WTC11 (cell line): ENCODE data around the gene TSKU. TPM values are rescaled to one million over a fixed set of nuclear protein-coding genes. Genes with fewer than 3 reads are reported as not detected.

Experiments
- ATAC-seq: fragments of 200-7000 bp; cut with Tn5 transposase; 2 replicates; pipeline ENCODE4 v1.10.0; 2021; ENCODE audit warnings: mild to moderate bottlenecking, moderate library complexity
- CTCF ChIA-PET: fragments of 300-600 bp; sonication (Branson Sonifier 250); formaldehyde crosslinking; loops from one replicate; lab custom pipeline; 2021; ENCODE audit warnings: antibody characterized with exemption; lab: Charles Lee
- POLR2A ChIA-PET: fragments of 350-600 bp; sonication (Branson Sonifier 250); formaldehyde crosslinking; loops from one replicate; lab custom pipeline; 2021; ENCODE audit warnings: antibody characterized with exemption; lab: Charles Lee
- DNase-seq: peaks from one replicate; pipeline ENCODE4 v3.0.0; 2021; ENCODE audit warnings: low spot score
- H3K27ac Mint-ChIP-seq: 2 replicates; pipeline ENCODE4 v1.8.0; 2021; ENCODE audit warnings: mixed read lengths
- H3K27me3 Mint-ChIP-seq: 2 replicates; pipeline ENCODE4 v1.8.0; 2021; ENCODE audit warnings: low read depth, mild to moderate bottlenecking, moderate library complexity, mixed read lengths
- H3K36me3 Mint-ChIP-seq: 2 replicates; pipeline ENCODE4 v1.8.0; 2021; ENCODE audit warnings: mixed read lengths
- H3K4me1 Mint-ChIP-seq: 2 replicates; pipeline ENCODE4 v1.8.0; 2022; ENCODE audit warnings: mixed read lengths
- H3K4me3 Mint-ChIP-seq: 2 replicates; pipeline ENCODE4 v1.8.0; 2021; ENCODE audit warnings: mild to moderate bottlenecking, moderate library complexity, mixed read lengths
- H3K9me3 Mint-ChIP-seq: 2 replicates; pipeline ENCODE4 v1.8.0; 2021; ENCODE audit warnings: mixed read lengths
- CREB1 ChIP-seq: sonication (generic); formaldehyde crosslinking; IDR thresholded peaks from 2 replicates; pipeline ENCODE4 v1.8.0; 2023; ENCODE audit warnings: mild to moderate bottlenecking, missing genetic modification reagents
- ELF4 ChIP-seq: sonication (generic); formaldehyde crosslinking; IDR thresholded peaks from 2 replicates; pipeline ENCODE4 v1.8.1; 2022; ENCODE audit warnings: low read depth, mild to moderate bottlenecking, moderate library complexity, missing genetic modification reagents
- FOXJ3 ChIP-seq: sonication (generic); formaldehyde crosslinking; IDR thresholded peaks from 2 replicates; pipeline ENCODE4 v1.9.0; 2021; ENCODE audit warnings: missing genetic modification reagents, mild to moderate bottlenecking, borderline replicate concordance
- GRHL2 ChIP-seq: fragments of 250-450 bp; sonication (Bioruptor Pico); IDR thresholded peaks from 2 replicates; pipeline ENCODE4 v1.8.0; 2022; ENCODE audit warnings: mild to moderate bottlenecking, moderate library complexity; ENCODE audit not compliant: insufficient replicate concordance, severe bottlenecking
- IRF2 ChIP-seq: sonication (generic); formaldehyde crosslinking; IDR thresholded peaks from 2 replicates; pipeline ENCODE4 v1.8.0; 2022; ENCODE audit warnings: low read depth, missing genetic modification reagents, borderline replicate concordance
- KAT7 ChIP-seq: sonication (generic); formaldehyde crosslinking; IDR thresholded peaks from 2 replicates; pipeline ENCODE4 v1.8.1; 2023; ENCODE audit warnings: missing genetic modification reagents, mild to moderate bottlenecking, borderline replicate concordance
- NR2C2 ChIP-seq: sonication (generic); formaldehyde crosslinking; IDR thresholded peaks from 2 replicates; pipeline ENCODE4 v1.8.0; 2022; ENCODE audit warnings: mild to moderate bottlenecking, missing genetic modification reagents
- PRRX2 ChIP-seq: fragments of 250-450 bp; sonication (Bioruptor Pico); IDR thresholded peaks from 2 replicates; pipeline ENCODE4 v1.8.0; 2021; ENCODE audit warnings: mild to moderate bottlenecking
- SOX15 ChIP-seq: fragments of 250-450 bp; sonication (Bioruptor Pico); IDR thresholded peaks from 2 replicates; pipeline ENCODE4 v1.9.0; 2021; ENCODE audit warnings: mild to moderate bottlenecking
- SP1 ChIP-seq: sonication (generic); formaldehyde crosslinking; conservative IDR thresholded peaks from 2 replicates; pipeline ENCODE4 v1.8.1; 2022; ENCODE audit warnings: missing genetic modification reagents
- TEAD4 ChIP-seq: sonication (generic); formaldehyde crosslinking; IDR thresholded peaks from 2 replicates; pipeline ENCODE4 v1.8.0; 2022; ENCODE audit warnings: mild to moderate bottlenecking, missing genetic modification reagents
- total RNA-seq: library from RNA; stranded (reverse); gene quantifications from 3 replicates; pipeline ENCODE4 v1.2.3, GENCODE V29; 2021
- TF ChIP-seq, protein P1 (sequence below): sonication (generic); formaldehyde crosslinking; IDR thresholded peaks from 2 replicates; pipeline ENCODE4 v1.8.1; 2022; ENCODE audit warnings: low read depth, missing genetic modification reagents, borderline replicate concordance
- TF ChIP-seq, protein P2 (sequence below): sonication (generic); formaldehyde crosslinking; IDR thresholded peaks from 2 replicates; pipeline ENCODE4 v1.8.1; 2022; ENCODE audit warnings: mild to moderate bottlenecking, moderate library complexity, missing genetic modification reagents
- TF ChIP-seq, protein P3 (sequence below): sonication (generic); formaldehyde crosslinking; IDR thresholded peaks from 2 replicates; pipeline ENCODE4 v1.8.0; 2023; ENCODE audit warnings: missing genetic modification reagents, mild to moderate bottlenecking, borderline replicate concordance

The TSKU gene
- total RNA-seq, 1 experiment from 2014 or later: 30.3 TPM

DNA sequence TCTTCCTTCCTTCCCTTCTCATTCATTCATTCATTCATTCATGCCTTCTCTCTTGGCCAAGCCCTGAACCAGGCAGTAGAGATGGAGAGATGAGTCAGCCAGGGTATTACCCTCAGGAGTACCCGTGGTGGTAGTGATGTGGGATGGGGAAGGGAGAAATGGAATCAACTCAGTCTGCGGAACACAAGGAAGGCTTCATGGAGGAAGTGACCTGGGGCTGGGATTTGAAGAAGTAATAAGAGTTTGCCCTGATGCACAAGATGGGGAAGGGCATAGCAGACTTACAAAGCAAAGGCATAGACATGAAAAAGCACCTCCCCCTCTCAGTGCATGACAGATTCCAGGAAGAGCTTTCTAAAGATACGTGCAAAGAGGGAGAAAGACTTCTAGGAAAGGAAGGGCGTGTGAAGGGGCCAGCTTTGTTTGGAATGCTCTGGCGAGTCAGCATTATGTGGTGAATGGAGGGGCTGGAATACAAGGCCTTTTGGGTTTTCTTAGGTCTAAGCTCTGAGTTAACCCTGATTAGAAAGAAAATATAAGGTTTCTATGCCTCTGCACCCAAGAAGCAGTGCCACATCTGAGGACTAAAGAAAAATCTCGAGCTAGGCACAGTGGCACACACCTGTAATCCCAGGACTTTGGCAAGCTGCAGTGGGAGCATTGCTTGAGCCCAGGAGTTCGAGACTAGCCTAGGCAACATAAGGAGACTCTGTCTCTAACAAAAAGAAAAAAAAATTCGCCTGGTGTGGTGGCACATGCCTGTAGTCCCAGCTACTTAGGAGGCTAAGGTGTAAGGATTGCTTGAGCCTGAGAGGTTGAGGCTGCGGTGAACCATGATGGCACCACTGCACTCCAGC, 41.2 kb downstream of the TSKU start:
- no peak overlapping the region for H3K4me3 Mint-ChIP-seq
- ChIA-PET POLR2A (interaction anchor here (0.5 kb wide), 1 partner anchor 219 kb away, joined by 5 read pairs; no protein-coding TSS in a partner anchor), CTCF (interaction anchor here (0.7 to 2.4 kb wide), 8 partner anchors 14 to 267 kb away, joined by 3 to 11 read pairs (median 4); no protein-coding TSS in a partner anchor)
- H3K27me3 Mint-ChIP-seq: no peaks in the 10 kb centered on the region
- H3K27ac Mint-ChIP-seq: no peak overlapping the region
- TF ChIP-seq KAT7 (CRISPR knock-in tag) (no peak), FOXJ3 (no peak), ELF4 (CRISPR knock-in tag) (no peak), SOX15 (no peak)
- TF ChIP-seq, protein P1, sequence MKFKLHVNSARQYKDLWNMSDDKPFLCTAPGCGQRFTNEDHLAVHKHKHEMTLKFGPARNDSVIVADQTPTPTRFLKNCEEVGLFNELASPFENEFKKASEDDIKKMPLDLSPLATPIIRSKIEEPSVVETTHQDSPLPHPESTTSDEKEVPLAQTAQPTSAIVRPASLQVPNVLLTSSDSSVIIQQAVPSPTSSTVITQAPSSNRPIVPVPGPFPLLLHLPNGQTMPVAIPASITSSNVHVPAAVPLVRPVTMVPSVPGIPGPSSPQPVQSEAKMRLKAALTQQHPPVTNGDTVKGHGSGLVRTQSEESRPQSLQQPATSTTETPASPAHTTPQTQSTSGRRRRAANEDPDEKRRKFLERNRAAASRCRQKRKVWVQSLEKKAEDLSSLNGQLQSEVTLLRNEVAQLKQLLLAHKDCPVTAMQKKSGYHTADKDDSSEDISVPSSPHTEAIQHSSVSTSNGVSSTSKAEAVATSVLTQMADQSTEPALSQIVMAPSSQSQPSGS: no peak
- ATAC-seq (peak; percentile 37), DNase-seq (no peak)
- peaks cover 22% of the 10 kb centered on the region for H3K36me3 Mint-ChIP-seq
- H3K9me3 Mint-ChIP-seq: peaks cover 24% of the 10 kb centered on the region
- peaks cover 15% of the 10 kb centered on the region for H3K4me1 Mint-ChIP-seq

DNA sequence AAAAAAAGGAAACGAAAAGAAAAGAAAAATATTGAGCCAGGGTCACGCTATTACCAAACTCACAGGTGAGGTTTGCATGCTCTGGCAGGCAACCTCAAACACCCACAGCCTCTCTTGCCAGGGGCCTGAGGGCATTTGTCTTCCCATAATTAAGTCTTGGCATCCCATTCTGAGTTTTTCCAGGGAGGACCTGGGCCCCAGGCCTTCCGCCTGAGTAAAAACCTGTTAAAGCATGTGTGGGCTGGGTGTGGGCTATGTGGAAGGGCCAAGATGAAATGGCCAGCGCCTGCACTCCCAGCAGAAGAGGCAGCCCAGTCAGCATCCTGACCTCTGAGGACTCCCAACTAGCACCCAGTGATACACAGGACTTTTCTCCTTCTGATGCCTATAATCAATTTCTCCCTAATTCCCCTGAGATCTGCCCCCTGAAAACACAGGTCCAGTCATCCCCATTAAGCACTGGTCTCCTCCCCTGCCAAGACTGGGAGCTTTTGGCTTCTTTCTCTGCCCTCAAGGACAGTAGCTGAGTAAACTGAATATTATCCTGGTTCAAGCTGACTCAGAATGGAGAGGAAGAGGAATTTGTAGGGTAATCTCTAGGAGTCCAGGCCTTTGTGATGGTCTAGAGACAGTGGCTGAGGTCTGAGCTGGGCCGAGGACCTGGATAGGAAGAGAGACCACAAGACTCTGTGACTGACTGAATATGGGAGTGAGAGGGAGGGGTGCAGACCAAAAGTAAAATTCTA, 42.0 kb downstream of the TSKU start:
- Mint-ChIP-seq H3K4me1 (peaks cover 11% of the 10 kb centered on the region), H3K27me3 (no peaks in the 10 kb centered on the region), H3K27ac (no peak overlapping the region), H3K4me3 (no peak overlapping the region), H3K9me3 (peaks cover 23% of the 10 kb centered on the region), H3K36me3 (peaks cover 15% of the 10 kb centered on the region)
- ChIA-PET POLR2A (no interaction called here), CTCF (interaction anchor here (0.7 to 2.4 kb wide), 4 partner anchors 17 to 266 kb away, joined by 3 to 11 read pairs (median 6); no protein-coding TSS in a partner anchor)
- TF ChIP-seq, protein P2, sequence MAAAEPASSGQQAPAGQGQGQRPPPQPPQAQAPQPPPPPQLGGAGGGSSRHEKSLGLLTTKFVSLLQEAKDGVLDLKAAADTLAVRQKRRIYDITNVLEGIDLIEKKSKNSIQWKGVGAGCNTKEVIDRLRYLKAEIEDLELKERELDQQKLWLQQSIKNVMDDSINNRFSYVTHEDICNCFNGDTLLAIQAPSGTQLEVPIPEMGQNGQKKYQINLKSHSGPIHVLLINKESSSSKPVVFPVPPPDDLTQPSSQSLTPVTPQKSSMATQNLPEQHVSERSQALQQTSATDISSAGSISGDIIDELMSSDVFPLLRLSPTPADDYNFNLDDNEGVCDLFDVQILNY (CRISPR knock-in tag): no peak
- TF ChIP-seq, protein P3, sequence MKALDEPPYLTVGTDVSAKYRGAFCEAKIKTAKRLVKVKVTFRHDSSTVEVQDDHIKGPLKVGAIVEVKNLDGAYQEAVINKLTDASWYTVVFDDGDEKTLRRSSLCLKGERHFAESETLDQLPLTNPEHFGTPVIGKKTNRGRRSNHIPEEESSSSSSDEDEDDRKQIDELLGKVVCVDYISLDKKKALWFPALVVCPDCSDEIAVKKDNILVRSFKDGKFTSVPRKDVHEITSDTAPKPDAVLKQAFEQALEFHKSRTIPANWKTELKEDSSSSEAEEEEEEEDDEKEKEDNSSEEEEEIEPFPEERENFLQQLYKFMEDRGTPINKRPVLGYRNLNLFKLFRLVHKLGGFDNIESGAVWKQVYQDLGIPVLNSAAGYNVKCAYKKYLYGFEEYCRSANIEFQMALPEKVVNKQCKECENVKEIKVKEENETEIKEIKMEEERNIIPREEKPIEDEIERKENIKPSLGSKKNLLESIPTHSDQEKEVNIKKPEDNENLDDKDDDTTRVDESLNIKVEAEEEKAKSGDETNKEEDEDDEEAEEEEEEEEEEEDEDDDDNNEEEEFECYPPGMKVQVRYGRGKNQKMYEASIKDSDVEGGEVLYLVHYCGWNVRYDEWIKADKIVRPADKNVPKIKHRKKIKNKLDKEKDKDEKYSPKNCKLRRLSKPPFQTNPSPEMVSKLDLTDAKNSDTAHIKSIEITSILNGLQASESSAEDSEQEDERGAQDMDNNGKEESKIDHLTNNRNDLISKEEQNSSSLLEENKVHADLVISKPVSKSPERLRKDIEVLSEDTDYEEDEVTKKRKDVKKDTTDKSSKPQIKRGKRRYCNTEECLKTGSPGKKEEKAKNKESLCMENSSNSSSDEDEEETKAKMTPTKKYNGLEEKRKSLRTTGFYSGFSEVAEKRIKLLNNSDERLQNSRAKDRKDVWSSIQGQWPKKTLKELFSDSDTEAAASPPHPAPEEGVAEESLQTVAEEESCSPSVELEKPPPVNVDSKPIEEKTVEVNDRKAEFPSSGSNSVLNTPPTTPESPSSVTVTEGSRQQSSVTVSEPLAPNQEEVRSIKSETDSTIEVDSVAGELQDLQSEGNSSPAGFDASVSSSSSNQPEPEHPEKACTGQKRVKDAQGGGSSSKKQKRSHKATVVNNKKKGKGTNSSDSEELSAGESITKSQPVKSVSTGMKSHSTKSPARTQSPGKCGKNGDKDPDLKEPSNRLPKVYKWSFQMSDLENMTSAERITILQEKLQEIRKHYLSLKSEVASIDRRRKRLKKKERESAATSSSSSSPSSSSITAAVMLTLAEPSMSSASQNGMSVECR: no peak
- TF ChIP-seq PRRX2 (no peak), NR2C2 (no peak), GRHL2 (CRISPR knock-in tag) (no peak), IRF2 (CRISPR knock-in tag) (no peak), TEAD4 (CRISPR knock-in tag) (no peak), SP1 (no peak), CREB1 (CRISPR knock-in tag) (no peak)
- ATAC-seq: no peak
- no peak for DNase-seq
